ENCODE data around the gene ADCYAP1.

DNA sequence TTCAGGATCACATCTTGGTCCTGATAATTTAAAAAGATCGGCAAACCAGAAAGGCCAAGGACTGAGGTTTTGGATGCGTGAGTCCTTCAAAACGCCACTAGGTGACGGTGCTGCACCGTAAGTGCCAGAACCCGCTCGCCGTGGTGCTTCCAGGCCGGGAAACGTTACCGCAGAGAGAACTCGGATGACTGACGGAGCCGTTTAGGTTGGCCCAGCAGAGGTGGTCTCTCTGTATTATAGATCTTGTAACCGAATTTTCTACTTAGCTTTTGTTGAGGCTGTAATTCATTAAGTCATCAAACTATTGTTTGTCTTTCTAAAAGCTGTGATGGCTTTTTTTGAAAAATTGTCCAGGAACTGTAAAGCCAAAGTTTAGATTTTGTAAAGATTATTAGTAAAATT is 39.8 kb upstream of the ADCYAP1 start:
- TF ChIP-seq CTCF (IDR thresholded peaks at IDR 0.05) (peak; percentile 100), POLR2AphosphoS5 (IDR thresholded peaks at IDR 0.05; ENCODE audit: low read depth, low read length) (no peak), REST (IDR thresholded peaks at IDR 0.05; ENCODE audit: insufficient read depth in 1 of 2, low read depth in 2 of 2, low read length in 1 of 2) (no peak), SIN3A (IDR thresholded peaks at IDR 0.05; ENCODE audit: borderline replicate concordance, insufficient read depth, low read depth, low read length) (no peak)
